GM12873 (cell line): Measurements from ENCODE around the gene NTM.

Source experiments
- CTCF ChIP-seq: IDR thresholded peaks from 2 replicates; pipeline ENCODE4 v1.5.1; 2012; ENCODE audit warnings: low read depth, mild to moderate bottlenecking, moderate library complexity, low read length, control low read depth; ENCODE audit not compliant: insufficient read depth; ENCODE audit errors: missing control alignments

NTM gene

GRCh38 chr11:132077416-132077815 is 707.0 kb downstream of the NTM start:
- TF ChIP-seq CTCF: no peak

GRCh38 chr11:132078264-132079076 is 708.1 kb downstream of the NTM start:
- no peak for TF ChIP-seq CTCF

GRCh38 chr11:132080127-132080526 is 709.7 kb downstream of the NTM start:
- no peak for TF ChIP-seq CTCF

- no peak for TF ChIP-seq CTCF
Observed at GRCh38 chr11:132082566-132082965, 712.2 kb downstream of the NTM start.

GRCh38 chr11:132084433-132084832 is 714.0 kb downstream of the NTM start:
- no peak for TF ChIP-seq CTCF

- no peak for TF ChIP-seq CTCF
Observed at GRCh38 chr11:132087148-132087547, 716.7 kb downstream of the NTM start.

GRCh38 chr11:132088551-132088950 is 718.1 kb downstream of the NTM start:
- TF ChIP-seq CTCF: no peak
